ENCODE data around the gene DIRAS1.

Gene DIRAS1

DNA sequence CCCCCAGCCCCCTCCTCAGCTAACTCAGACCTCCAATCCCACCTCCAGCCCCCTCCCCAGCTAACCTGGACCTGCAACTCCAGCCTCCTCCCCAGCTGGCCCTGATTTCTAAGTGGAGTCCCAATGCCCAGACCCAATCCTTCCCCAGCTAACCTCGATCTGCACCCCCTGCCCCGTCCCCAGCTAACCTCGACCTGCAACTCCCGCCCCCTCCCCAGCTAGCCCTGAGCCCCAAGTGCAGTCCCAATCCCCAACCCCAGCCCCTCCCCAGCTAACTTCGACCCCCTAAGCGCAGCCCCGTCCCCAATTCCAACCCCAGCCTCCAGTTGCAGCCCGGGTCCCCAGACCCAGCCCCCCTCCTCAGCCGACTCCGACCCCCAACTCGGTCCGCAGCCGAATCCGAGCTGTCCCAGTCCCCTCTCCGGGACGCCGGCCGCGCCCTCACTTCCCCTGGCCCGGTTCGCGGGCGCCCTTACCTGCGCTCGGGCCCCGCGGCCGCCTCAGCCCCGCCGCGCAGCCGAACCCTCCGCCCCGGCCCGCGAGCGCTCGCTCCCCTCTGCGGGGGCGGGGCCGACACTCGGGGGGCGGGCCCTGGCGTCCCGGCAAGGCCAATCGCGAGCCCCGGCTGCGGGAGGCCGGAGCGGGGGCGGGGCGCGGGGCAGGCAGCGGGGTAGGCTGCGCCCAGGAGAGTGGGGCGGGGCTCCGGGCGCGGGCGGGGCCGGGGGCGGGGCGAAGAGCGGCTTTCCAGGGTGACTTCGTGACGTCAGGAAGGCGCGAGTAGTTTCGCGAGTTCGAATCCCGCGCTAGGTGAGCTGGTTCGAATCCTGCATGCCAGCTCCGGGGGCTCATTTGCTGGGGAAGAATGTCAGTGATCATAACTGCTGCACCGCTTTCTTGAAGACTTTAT, 18.7 kb downstream of the DIRAS1 start, which contains the start of gene GNG7:
GNG7 (minus strand) TSS at position 525 of the 907 bp plus-strand sequence. CDS start 182,006 bp downstream, outside the sequence.
- H3K27me3 ChIP-seq (ENCODE audit: insufficient read depth, poor library complexity, severe bottlenecking): no peaks in the 10 kb centered on the region
- TF ChIP-seq, protein P1, sequence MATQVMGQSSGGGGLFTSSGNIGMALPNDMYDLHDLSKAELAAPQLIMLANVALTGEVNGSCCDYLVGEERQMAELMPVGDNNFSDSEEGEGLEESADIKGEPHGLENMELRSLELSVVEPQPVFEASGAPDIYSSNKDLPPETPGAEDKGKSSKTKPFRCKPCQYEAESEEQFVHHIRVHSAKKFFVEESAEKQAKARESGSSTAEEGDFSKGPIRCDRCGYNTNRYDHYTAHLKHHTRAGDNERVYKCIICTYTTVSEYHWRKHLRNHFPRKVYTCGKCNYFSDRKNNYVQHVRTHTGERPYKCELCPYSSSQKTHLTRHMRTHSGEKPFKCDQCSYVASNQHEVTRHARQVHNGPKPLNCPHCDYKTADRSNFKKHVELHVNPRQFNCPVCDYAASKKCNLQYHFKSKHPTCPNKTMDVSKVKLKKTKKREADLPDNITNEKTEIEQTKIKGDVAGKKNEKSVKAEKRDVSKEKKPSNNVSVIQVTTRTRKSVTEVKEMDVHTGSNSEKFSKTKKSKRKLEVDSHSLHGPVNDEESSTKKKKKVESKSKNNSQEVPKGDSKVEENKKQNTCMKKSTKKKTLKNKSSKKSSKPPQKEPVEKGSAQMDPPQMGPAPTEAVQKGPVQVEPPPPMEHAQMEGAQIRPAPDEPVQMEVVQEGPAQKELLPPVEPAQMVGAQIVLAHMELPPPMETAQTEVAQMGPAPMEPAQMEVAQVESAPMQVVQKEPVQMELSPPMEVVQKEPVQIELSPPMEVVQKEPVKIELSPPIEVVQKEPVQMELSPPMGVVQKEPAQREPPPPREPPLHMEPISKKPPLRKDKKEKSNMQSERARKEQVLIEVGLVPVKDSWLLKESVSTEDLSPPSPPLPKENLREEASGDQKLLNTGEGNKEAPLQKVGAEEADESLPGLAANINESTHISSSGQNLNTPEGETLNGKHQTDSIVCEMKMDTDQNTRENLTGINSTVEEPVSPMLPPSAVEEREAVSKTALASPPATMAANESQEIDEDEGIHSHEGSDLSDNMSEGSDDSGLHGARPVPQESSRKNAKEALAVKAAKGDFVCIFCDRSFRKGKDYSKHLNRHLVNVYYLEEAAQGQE (IDR thresholded peaks at IDR 0.05; ENCODE audit: insufficient replicate concordance, low read depth): no peak
- TF ChIP-seq, protein P2, sequence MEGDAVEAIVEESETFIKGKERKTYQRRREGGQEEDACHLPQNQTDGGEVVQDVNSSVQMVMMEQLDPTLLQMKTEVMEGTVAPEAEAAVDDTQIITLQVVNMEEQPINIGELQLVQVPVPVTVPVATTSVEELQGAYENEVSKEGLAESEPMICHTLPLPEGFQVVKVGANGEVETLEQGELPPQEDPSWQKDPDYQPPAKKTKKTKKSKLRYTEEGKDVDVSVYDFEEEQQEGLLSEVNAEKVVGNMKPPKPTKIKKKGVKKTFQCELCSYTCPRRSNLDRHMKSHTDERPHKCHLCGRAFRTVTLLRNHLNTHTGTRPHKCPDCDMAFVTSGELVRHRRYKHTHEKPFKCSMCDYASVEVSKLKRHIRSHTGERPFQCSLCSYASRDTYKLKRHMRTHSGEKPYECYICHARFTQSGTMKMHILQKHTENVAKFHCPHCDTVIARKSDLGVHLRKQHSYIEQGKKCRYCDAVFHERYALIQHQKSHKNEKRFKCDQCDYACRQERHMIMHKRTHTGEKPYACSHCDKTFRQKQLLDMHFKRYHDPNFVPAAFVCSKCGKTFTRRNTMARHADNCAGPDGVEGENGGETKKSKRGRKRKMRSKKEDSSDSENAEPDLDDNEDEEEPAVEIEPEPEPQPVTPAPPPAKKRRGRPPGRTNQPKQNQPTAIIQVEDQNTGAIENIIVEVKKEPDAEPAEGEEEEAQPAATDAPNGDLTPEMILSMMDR (IDR thresholded peaks at IDR 0.05; ENCODE audit: insufficient read depth, low read length): no peak
- TF ChIP-seq POLR2AphosphoS5 (IDR thresholded peaks at IDR 0.05; ENCODE audit: low read depth) (no peak), SPI1 (IDR thresholded peaks at IDR 0.05; ENCODE audit: borderline replicate concordance, low read depth) (no peak), GABPA (IDR thresholded peaks at IDR 0.05; ENCODE audit: low read depth) (no peak)
- H3K27ac ChIP-seq (replicated peaks): no peak within 1 kb of the TSS
- H3K4me3 ChIP-seq (replicated peaks; ENCODE audit: insufficient read depth, low read length): peak within 1 kb of the TSS; percentile 70
- DNase-seq (ENCODE audit: low read depth in 1 of 2, low spot score in 1 of 2): peak; percentile 78 to 87

DNA sequence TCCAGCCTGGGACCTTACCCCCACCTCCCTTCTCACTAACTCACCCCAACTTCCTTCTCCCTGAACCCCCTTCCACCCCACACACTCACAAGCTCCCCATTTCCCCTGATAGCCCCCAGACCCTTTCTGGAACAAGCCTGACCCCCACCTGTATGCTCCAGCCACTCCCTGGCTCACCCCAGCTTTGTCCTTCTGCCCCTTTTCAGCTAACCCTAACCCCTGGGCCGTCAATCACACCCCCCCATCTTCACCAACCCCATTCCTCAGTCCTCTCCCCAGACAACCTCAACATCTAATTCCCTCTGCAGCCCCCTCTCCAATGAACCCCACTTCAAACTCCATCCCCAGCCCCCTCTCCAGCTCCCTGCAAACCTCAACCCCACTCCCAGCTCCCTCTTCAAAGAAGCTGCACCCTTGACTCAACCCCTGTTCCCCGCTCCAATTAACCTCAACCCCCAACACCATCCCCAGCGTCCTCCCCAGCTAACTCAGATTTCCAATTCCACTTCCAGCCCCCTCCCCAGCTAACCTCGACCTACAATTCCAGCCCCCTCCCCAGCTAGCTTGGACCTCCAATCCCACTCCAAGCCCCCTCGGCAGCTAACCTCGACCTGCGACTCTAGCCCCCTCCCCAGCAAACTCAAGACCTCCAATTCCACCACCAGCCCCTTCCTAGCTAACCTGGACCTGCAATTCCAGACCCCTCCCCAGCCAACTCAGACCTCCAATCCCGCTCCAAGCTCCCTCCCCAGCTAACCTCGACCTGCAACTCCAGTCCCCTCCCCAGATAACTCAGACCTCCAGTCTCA, 19.6 kb downstream of the DIRAS1 start:
- Histone ChIP-seq H3K4me3 (replicated peaks; ENCODE audit: insufficient read depth, low read length) (peak overlapping the region; percentile 70), H3K27ac (replicated peaks) (no peak overlapping the region), H3K27me3 (ENCODE audit: insufficient read depth, poor library complexity, severe bottlenecking) (no peaks in the 10 kb centered on the region)
- TF ChIP-seq SPI1 (IDR thresholded peaks at IDR 0.05; ENCODE audit: borderline replicate concordance, low read depth) (no peak), POLR2AphosphoS5 (IDR thresholded peaks at IDR 0.05; ENCODE audit: low read depth) (no peak), GABPA (IDR thresholded peaks at IDR 0.05; ENCODE audit: low read depth) (no peak)
- TF ChIP-seq, protein P2 (IDR thresholded peaks at IDR 0.05; ENCODE audit: insufficient read depth, low read length): no peak
- TF ChIP-seq, protein P1 (IDR thresholded peaks at IDR 0.05; ENCODE audit: insufficient replicate concordance, low read depth): no peak
- DNase-seq (ENCODE audit: low read depth in 1 of 2, low spot score in 1 of 2): no peak

DNA sequence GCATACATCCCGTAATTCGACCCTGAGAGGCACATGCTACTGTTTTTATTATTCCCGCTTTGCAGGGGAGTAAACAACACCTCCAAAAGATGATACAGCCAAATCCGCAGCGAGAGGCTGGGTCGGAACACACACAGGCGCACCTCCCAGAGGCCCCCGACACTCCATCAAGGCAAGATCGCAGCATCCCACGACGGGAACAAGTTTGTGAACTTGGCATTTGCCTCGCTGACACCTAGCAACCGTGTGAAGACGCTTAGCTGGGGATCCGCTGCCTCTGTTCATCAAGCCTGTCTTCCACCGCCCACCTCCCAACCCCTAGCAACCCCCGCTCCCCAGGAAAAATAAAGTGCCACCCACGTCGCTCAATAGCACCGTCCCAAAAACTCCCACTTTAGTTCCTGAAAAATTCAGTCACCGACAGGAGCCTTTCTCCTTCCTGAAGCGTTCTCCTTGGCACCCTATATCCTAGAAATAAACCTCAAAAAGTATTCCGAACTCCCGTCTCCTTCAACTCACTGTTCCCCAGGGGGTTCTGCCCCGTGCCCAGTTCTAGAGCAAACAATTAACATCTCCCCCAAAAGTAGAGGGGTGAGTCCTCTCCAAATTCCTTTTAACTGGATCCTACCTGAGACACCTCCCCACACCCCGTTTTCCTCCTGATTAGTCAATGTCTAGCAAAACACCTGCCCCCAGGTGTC, 20.4 kb downstream of the DIRAS1 start:
- Histone ChIP-seq H3K27me3 (ENCODE audit: insufficient read depth, poor library complexity, severe bottlenecking) (no peaks in the 10 kb centered on the region), H3K4me3 (replicated peaks; ENCODE audit: insufficient read depth, low read length) (no peak overlapping the region), H3K27ac (replicated peaks) (no peak overlapping the region)
- TF ChIP-seq, protein P1 (IDR thresholded peaks at IDR 0.05; ENCODE audit: insufficient replicate concordance, low read depth): no peak
- no peak for TF ChIP-seq SPI1 (IDR thresholded peaks at IDR 0.05; ENCODE audit: borderline replicate concordance, low read depth)
- no peak for TF ChIP-seq GABPA (IDR thresholded peaks at IDR 0.05; ENCODE audit: low read depth)
- TF ChIP-seq, protein P2 (IDR thresholded peaks at IDR 0.05; ENCODE audit: insufficient read depth, low read length): no peak
- TF ChIP-seq POLR2AphosphoS5 (IDR thresholded peaks at IDR 0.05; ENCODE audit: low read depth): no peak
- no peak for DNase-seq (ENCODE audit: low read depth in 1 of 2, low spot score in 1 of 2)

All from HL-60 (cell line).